Mesenchymal stem cell (in vitro differentiated cells and primary cell): ENCODE results near the gene NUP205.

ENCODE experiments used
- DNase-seq: peaks from one replicate; pipeline ENCODE4 v3.0.0-alpha.2; 2013
- H2AFZ ChIP-seq: one replicate; pipeline ENCODE4 v1.6.1; 2013; ENCODE audit warnings: low read depth, mild to moderate bottlenecking, control low read depth, inconsistent platforms, low read length, moderate library complexity
- H2AK5ac ChIP-seq: 2 replicates; pipeline ENCODE4 v1.6.1; 2013; ENCODE audit warnings: low read length, moderate library complexity, mild to moderate bottlenecking, inconsistent platforms; ENCODE audit not compliant: severe bottlenecking
- H2BK120ac ChIP-seq: one replicate; pipeline ENCODE4 v1.6.1; 2013; ENCODE audit warnings: low read depth, mild to moderate bottlenecking, inconsistent platforms, low read length, moderate library complexity
- H2BK12ac ChIP-seq, 2 experiments: one replicate each; pipeline ENCODE4 v1.6.1; 2013; ENCODE audit warnings: inconsistent platforms in 2 of 2, low read length in 2 of 2, mild to moderate bottlenecking in 2 of 2, moderate library complexity in 2 of 2, control low read depth in 1 of 2
- H2BK15ac ChIP-seq: one replicate; pipeline ENCODE4 v1.6.1; 2013; ENCODE audit warnings: mild to moderate bottlenecking, low read depth, inconsistent platforms; ENCODE audit not compliant: poor library complexity, severe bottlenecking
- H2BK5ac ChIP-seq: 2 replicates; pipeline ENCODE4 v1.6.1; 2013; ENCODE audit warnings: low read depth, mild to moderate bottlenecking, low read length, control low read depth, inconsistent platforms; ENCODE audit not compliant: poor library complexity, severe bottlenecking
- H3K14ac ChIP-seq, 2 experiments: one replicate each; pipeline ENCODE4 v1.6.1; 2013; ENCODE audit warnings: inconsistent platforms in 2 of 2, low read length in 2 of 2, control low read depth in 1 of 2, mild to moderate bottlenecking in 1 of 2, moderate library complexity in 1 of 2
- H3K18ac ChIP-seq, 2 experiments: one replicate each; pipeline ENCODE4 v1.6.1; 2013; ENCODE audit warnings: inconsistent platforms in 2 of 2, low read length in 2 of 2, control low read depth in 1 of 2, low read depth in 1 of 2, mild to moderate bottlenecking in 1 of 2
- H3K23ac ChIP-seq, 2 experiments: one replicate each; pipeline ENCODE4 v1.6.1; 2013; ENCODE audit warnings: inconsistent platforms in 2 of 2, low read length in 2 of 2, mild to moderate bottlenecking in 2 of 2, moderate library complexity in 2 of 2, control low read depth in 1 of 2
- H3K27ac ChIP-seq: 2 replicates; pipeline ENCODE4 v1.5.1; 2013; ENCODE audit warnings: mild to moderate bottlenecking, moderate library complexity, low read length, control low read depth, inconsistent platforms; ENCODE audit not compliant: poor library complexity, severe bottlenecking
- H3K27me3 ChIP-seq, 2 experiments: 2 replicates each; pipeline versions ENCODE4 v1.6.1 to v1.7.0; 2013; ENCODE audit warnings: low read length in 2 of 2, mild to moderate bottlenecking in 2 of 2, moderate library complexity in 2 of 2, control low read depth in 1 of 2, inconsistent platforms in 1 of 2; ENCODE audit not compliant: control insufficient read depth in 1 of 2, insufficient read depth in 1 of 2
- H3K36me3 ChIP-seq, 2 experiments: 2 replicates each; pipeline versions ENCODE4 v1.6.1 to v1.7.0; 2013; ENCODE audit warnings: low read length in 2 of 2, control low read depth in 1 of 2, inconsistent platforms in 1 of 2, low read depth in 1 of 2, mild to moderate bottlenecking in 1 of 2; ENCODE audit not compliant: insufficient read depth in 2 of 2, control insufficient read depth in 1 of 2
- H3K4ac ChIP-seq, 2 experiments: one replicate each; pipeline ENCODE4 v1.6.1; 2013; ENCODE audit warnings: inconsistent platforms in 2 of 2, low read length in 2 of 2, mild to moderate bottlenecking in 2 of 2, moderate library complexity in 2 of 2, control low read depth in 1 of 2, low read depth in 1 of 2
- H3K4me1 ChIP-seq: 2 replicates; pipeline ENCODE4 v1.6.1; 2013; ENCODE audit warnings: low read depth, low read length, control low read depth; ENCODE audit not compliant: control insufficient read depth, insufficient read depth
- H3K4me2 ChIP-seq: 2 replicates; pipeline ENCODE4 v1.6.1; 2013; ENCODE audit warnings: low read length, mild to moderate bottlenecking, inconsistent platforms; ENCODE audit not compliant: poor library complexity, severe bottlenecking
- H3K4me3 ChIP-seq, 2 experiments: 2 replicates each; pipeline versions ENCODE4 v1.5.1 to v1.7.0; 2013; ENCODE audit warnings: low read length in 2 of 2, mild to moderate bottlenecking in 2 of 2, control low read depth in 1 of 2, low read depth in 1 of 2; ENCODE audit not compliant: insufficient read depth in 1 of 2
- H3K79me1 ChIP-seq: replicated peaks from 2 replicates; pipeline ENCODE4 v1.6.1; 2013; ENCODE audit warnings: mild to moderate bottlenecking, control low read depth, low read length, inconsistent platforms; ENCODE audit not compliant: poor library complexity, severe bottlenecking
- H3K9ac ChIP-seq: 2 replicates; pipeline ENCODE4 v1.7.0; 2013; ENCODE audit warnings: mild to moderate bottlenecking, low read length, moderate library complexity
- H3K9me3 ChIP-seq: 2 replicates; pipeline ENCODE4 v1.7.0; 2013; ENCODE audit warnings: mild to moderate bottlenecking, low read length; ENCODE audit not compliant: control insufficient read depth
- H4K8ac ChIP-seq: one replicate; pipeline ENCODE4 v1.6.1; 2013; ENCODE audit warnings: inconsistent platforms, mild to moderate bottlenecking, low read length, moderate library complexity
- H4K91ac ChIP-seq: one replicate; pipeline ENCODE4 v1.6.1; 2013; ENCODE audit warnings: mild to moderate bottlenecking, low read length, inconsistent platforms
- WGBS: methylation state at CpG from one replicate; pipeline ENCODE4 v1.1.7; 2013; ENCODE audit warnings: mixed read lengths; 5-methylcytosine and 5-hydroxymethylcytosine counted together

Gene NUP205

DNA sequence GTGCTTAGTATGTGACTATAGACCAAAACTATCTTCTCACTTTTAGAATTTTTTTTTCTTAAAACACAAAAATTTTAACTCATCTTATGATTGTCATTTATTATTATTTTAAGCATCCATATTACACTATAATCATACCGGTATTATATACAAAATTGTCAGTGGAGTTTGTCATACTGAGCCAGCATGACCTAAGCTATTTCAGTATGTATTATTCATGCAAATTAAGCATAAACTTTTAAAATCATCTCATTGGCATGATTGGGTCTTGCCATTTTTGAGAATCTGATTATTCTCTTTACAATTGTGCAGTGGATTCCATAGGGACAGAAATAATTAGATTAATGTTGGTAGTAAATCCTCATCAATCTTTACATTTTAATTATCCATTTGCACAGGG, 58.4 kb downstream of the NUP205 start:
- H3K4me1 ChIP-seq = no peaks in the 10 kb centered on the region
- peaks cover 9 to 63% of the 10 kb centered on the region in 2 experiments for H3K36me3 ChIP-seq
- no peak overlapping the region for H3K4me3 ChIP-seq
- H3K4ac ChIP-seq = no peak overlapping the region
- no peak overlapping the region for H2AFZ ChIP-seq
- H2BK120ac ChIP-seq = no peak overlapping the region
- no peaks in the 10 kb centered on the region for H3K9me3 ChIP-seq
- no CpG with 5 or more reads among the region's 1 CpG for WGBS
- no peak for DNase-seq
- no peak overlapping the region for H2BK12ac ChIP-seq
- no peaks in the 10 kb centered on the region for H3K79me1 ChIP-seq
- no peak overlapping the region for H2BK15ac ChIP-seq
- no peak overlapping the region for H3K4me2 ChIP-seq
- H3K27ac ChIP-seq = no peak overlapping the region
- no peak overlapping the region for H3K18ac ChIP-seq
- no peak overlapping the region for H3K23ac ChIP-seq
- no peak overlapping the region for H3K14ac ChIP-seq
- no peak overlapping the region for H3K9ac ChIP-seq
- H3K27me3 ChIP-seq = no peaks in the 10 kb centered on the region
- H2BK5ac ChIP-seq = no peak overlapping the region
- H2AK5ac ChIP-seq = no peak overlapping the region
- H4K8ac ChIP-seq = no peak overlapping the region
- H4K91ac ChIP-seq = no peak overlapping the region

DNA sequence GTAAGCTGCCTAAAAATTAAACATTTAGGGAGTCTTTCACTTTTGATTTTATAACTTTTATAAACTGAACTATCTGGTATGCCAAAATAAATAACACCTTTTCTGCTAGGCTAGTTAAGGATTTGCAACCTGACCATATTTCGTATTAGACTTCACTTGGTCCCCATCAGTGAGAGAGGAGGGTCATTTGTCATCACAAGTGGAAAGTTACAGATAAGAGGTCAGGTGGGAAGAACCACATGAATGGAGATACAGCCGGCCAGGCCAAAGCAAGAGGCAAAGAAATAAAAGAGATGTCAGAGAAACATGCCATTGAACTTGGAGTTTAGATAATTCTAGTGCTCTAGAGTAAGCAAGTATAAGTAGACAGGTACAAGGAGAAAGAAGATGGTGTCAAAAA, 60.1 kb downstream of the NUP205 start:
- Histone ChIP-seq H4K91ac (no peak overlapping the region), H2AFZ (no peak overlapping the region), H2BK120ac (no peak overlapping the region), H3K14ac (no peak overlapping the region), H3K18ac (no peak overlapping the region), H3K27me3 (no peaks in the 10 kb centered on the region), H3K36me3 (peaks cover 6 to 57% of the 10 kb centered on the region in 2 experiments), H3K9ac (no peak overlapping the region), H3K4me2 (no peak overlapping the region), H3K9me3 (no peaks in the 10 kb centered on the region), H4K8ac (no peak overlapping the region), H2BK5ac (no peak overlapping the region), H3K23ac (no peak overlapping the region), H3K4me1 (no peaks in the 10 kb centered on the region), H3K4ac (no peak overlapping the region), H2AK5ac (no peak overlapping the region), H3K79me1 (no peaks in the 10 kb centered on the region), H3K4me3 (no peak overlapping the region), H2BK12ac (no peak overlapping the region), H3K27ac (no peak overlapping the region), H2BK15ac (no peak overlapping the region)
- DNase-seq = no peak
- WGBS = 95% methylated on average over 2 of the region's 2 CpGs

DNA sequence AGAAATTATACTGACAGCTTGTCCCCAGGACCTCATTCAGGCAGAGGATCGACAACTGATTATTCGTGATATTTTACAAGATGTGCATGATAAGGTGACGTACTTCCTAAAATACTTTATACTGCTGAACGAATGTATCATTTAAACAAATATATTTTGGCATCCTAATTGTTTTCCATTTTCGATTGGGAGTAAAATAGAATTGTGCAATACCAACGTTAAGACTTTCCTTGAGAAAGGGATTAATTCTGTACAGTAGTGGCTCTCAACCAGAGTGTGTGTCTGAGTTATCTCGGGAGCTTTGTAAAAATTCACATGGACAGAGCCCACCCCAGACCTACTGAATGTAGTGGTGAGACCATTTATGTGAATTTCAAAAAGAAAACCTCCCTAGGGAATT, 60.8 kb downstream of the NUP205 start:
- Histone ChIP-seq H2BK5ac (no peak overlapping the region), H2BK12ac (no peak overlapping the region), H2AFZ (no peak overlapping the region), H3K4me2 (no peak overlapping the region), H3K14ac (no peak overlapping the region), H3K9me3 (no peaks in the 10 kb centered on the region), H3K27me3 (no peaks in the 10 kb centered on the region), H3K9ac (no peak overlapping the region), H3K23ac (no peak overlapping the region), H3K18ac (no peak overlapping the region), H2BK120ac (no peak overlapping the region), H3K36me3 (peaks cover 9 to 62% of the 10 kb centered on the region in 2 experiments), H3K4me3 (no peak overlapping the region), H3K79me1 (no peaks in the 10 kb centered on the region), H3K4ac (no peak overlapping the region), H4K91ac (no peak overlapping the region), H2BK15ac (no peak overlapping the region), H3K4me1 (no peaks in the 10 kb centered on the region), H3K27ac (no peak overlapping the region), H2AK5ac (no peak overlapping the region), H4K8ac (no peak overlapping the region)
- WGBS = 100% methylated on average over 4 of the region's 7 CpGs
- DNase-seq = no peak

DNA sequence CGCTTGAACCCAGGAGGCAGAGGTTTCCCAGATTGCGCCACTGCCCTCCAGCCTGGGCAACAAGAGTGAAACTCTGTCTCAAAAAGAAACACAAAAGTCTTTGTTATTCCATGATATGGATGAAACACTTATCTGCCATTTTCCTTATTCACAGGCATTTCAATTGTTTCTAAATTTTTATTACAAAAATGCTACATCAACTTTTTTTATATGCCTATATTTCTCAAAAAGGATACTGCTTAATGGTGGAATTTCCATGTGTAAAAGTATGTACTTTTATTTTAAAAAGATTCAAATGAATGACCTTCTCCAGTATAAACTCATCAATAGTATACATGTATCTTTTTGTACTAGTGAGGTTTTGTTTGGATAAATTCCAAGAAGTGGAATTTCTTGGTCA, 62.7 kb downstream of the NUP205 start:
- Histone ChIP-seq H2BK5ac (no peak overlapping the region), H3K27ac (no peak overlapping the region), H3K4me3 (no peak overlapping the region), H3K36me3 (peaks cover 9 to 68% of the 10 kb centered on the region in 2 experiments), H3K23ac (no peak overlapping the region), H4K91ac (no peak overlapping the region), H2BK15ac (no peak overlapping the region), H2AFZ (no peak overlapping the region), H3K9me3 (no peaks in the 10 kb centered on the region), H3K14ac (no peak overlapping the region), H3K9ac (peak overlapping the region; percentile 67), H2BK12ac (no peak overlapping the region), H4K8ac (no peak overlapping the region), H3K18ac (no peak overlapping the region), H3K4me2 (no peak overlapping the region), H2AK5ac (no peak overlapping the region), H3K79me1 (no peaks in the 10 kb centered on the region), H3K4ac (no peak overlapping the region), H3K27me3 (no peaks in the 10 kb centered on the region), H2BK120ac (no peak overlapping the region), H3K4me1 (no peaks in the 10 kb centered on the region)
- DNase-seq = no peak
- WGBS = 100% methylated on average over 2 of the region's 2 CpGs
